ENCODE measurements around the gene KSR2.
"Not testable (repeated sequence)": the region's sequence is repeated elsewhere in the genome, so short reads cannot be mapped to it uniquely, and the experiment has no call there.

KSR2 gene

DNA sequence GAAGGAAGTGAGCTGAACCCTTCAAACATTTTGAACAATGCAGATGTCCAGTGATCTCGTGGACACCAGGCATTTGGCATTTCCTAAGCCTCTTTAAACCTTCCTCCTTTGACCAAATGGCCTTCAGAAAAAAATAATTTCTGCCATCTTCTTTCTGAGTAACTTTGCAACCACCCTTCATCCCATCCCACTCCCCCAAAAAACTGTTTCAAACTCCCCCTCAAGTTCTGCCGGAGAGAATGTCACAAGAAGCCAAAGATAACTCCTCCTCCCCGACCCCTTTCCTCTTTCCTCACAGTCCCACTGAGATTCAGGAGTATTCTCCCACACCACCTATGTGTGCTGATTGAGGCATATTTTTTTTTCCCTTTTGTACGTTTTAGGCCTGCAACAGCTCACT is 1.7 kb downstream of the KSR2 start:
- peak; percentile 13 for DNase-seq

GRCh38 chr12:117966511-117966910 is 2.3 kb downstream of the KSR2 start:
- no peak for DNase-seq

GRCh38 chr12:117963836-117964235 is 5.0 kb downstream of the KSR2 start:
- no peak for DNase-seq

GRCh38 chr12:117936722-117937484 is 31.9 kb downstream of the KSR2 start:
- DNase-seq, result no peak

- no peak for DNase-seq
These were observed 35.2 kb downstream of the KSR2 start for GRCh38 chr12:117933545-117933944.

DNA sequence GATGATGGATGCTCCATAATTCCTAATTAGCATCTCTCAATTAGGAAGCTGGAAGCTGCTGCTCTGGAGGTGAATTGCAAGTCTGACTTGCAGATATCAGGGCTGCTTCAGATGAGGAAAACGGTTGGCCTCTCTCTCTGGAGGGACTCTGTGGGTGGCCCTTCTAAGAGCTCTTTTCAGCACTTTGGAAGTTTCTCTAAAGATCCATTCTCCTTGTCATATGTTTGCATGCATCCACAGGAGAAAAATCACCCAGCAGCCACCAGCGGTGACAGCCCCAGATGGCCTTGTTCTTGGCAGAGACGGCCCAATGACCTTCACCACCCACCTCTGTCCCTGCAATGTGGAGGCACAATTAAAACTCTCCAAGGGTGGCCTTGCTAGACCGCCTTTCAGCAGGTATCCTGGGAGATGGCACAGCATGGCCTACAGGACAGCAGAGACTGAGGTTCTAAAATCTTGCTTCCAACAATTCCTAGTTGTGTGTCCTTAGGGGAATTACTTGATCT is 42.3 kb downstream of the KSR2 start:
- DNase-seq, result peak; percentile 16

- no peak for DNase-seq
These were observed 46.6 kb downstream of the KSR2 start for GRCh38 chr12:117921929-117922777.

DNA sequence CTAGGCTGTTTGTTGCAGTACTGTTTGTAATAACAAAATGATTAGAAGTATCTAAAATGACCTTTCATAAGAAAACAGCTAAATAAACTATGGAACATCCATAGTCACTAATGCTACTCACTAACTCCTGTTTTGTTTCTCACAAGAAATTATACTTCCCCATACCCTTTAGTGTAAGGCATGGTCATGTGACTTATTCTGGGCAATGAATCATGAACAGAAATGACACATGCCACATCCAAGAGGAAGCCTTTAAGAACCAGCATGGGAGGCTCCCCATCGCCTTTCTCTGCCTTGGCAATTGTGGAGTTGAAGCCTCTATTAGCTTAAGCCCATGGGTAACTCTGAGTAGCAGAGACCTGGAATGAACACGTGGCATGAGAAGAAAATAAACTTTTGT is 49.3 kb downstream of the KSR2 start:
- DNase-seq, result no peak

GRCh38 chr12:117914686-117915085 is 54.1 kb downstream of the KSR2 start:
- DNase-seq, result no peak

- DNase-seq, result no peak
These were observed 56.0 kb downstream of the KSR2 start for GRCh38 chr12:117912756-117913155.

DNA sequence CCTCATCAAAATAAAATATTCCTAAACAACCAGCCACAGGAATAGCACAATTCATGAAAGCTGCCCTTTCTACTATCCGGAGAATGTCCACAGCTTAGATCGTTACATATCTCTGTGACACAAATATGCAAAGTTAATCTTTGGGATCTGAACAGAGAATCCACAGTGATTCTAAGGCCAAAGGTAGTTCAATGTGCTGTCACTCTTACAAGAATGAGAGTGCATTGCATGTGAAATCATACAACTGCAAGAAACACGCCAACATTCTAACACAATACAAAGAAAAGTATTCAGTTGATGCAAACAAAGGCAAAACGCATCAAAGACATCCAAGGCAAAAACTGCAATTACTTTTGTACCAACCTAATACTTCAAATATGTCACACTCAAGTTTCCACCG is 60.4 kb downstream of the KSR2 start:
- no peak for DNase-seq

- DNase-seq, result no peak
These were observed 61.6 kb downstream of the KSR2 start for GRCh38 chr12:117907108-117907689.

- DNase-seq, result no peak
These were observed 64.7 kb downstream of the KSR2 start for GRCh38 chr12:117904051-117904450.

- no peak for DNase-seq
These were observed 65.5 kb downstream of the KSR2 start for GRCh38 chr12:117903110-117903840.

GRCh38 chr12:117901631-117902030 is 67.2 kb downstream of the KSR2 start:
- DNase-seq, result no peak

- DNase-seq, result no peak
These were observed 68.2 kb downstream of the KSR2 start for GRCh38 chr12:117900561-117900960.

- no peak for DNase-seq
These were observed 71.2 kb downstream of the KSR2 start for GRCh38 chr12:117897372-117898161.

DNA sequence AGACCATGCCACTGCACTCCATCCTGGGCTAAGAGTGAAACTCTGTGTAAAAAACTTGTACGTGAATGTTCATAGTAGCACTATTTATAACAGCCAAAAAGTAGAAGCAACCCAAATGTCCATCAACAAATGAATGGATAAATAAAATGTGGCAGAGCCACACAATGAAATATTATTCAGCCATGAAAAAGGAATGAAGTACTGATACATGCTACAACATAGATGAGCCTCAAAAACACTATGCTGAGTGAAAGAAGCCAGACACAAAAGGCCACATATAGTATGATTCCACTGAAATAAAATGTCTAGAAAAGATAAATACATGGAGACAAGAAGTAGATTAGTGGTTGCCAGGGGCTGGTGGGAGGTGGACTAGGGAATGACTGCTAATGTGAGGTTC is 72.8 kb downstream of the KSR2 start:
- DNase-seq, result no peak

DNA sequence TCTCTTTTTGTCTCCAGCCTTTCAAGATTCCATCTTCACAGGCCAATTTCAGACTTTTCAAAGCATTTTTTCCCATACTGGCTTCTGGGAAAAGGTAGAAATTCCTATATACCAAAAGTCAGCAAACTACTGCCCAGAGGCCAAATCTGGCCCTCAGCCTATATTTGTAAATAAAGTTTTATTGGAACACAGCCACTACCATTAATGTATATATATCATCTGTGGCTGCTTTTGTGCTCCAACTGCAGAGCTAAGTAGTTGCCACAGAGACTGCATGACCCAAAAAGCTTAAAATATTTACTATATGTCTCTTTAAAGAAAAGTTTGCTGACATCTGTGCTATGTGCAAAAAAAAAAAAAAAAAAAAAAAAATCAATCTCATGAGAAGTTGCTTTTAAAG is 76.3 kb downstream of the KSR2 start:
- DNase-seq, result no peak

GRCh38 chr12:117891265-117891664 is 77.5 kb downstream of the KSR2 start:
- DNase-seq, result not testable (repeated sequence)

- peak; percentile 17 for DNase-seq
These were observed 78.1 kb downstream of the KSR2 start for GRCh38 chr12:117890644-117891043.

DNA sequence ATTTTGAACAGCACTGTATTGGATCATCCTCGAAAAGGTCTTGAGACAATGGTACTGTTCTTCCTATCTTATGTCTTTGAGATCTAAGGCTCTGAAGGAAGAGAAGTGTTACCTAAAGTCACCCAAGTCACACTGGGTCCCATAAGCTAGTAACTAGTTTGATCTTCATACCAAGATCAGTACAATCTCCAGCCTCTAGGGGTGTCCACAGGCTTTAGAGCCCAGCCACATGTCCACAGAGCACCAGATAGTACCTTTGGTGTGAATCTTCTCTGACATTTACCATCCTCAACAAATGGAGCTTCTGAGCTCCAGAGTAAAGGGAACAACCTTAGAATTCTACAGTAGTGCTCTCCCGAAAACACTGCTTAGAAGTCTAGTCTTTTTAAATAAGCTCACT is 78.7 kb downstream of the KSR2 start:
- DNase-seq, result no peak

All from eye (tissue), 1 donor.